Stimulated activated CD4-positive, alpha-beta T cell treated with anti-CD3 and anti-CD28 coated beads, TNF-alpha, amount 100 ng/mL, for 48 hours (primary cell): ENCODE measurements around the gene TLCD4.
A peak's percentile ranks its signal among the peaks of the same experiment; 100 is the strongest.
"Not testable (repeated sequence)": the region's sequence is repeated elsewhere in the genome, so short reads cannot be mapped to it uniquely, and the experiment has no call there.

Source experiments
- DNase-seq, 3 donors: peaks; one replicate each; pipeline ENCODE4 v3.0.0-alpha.2; 2020; ENCODE audit warnings: low read depth in 3 of 3

TLCD4 gene, protein sequence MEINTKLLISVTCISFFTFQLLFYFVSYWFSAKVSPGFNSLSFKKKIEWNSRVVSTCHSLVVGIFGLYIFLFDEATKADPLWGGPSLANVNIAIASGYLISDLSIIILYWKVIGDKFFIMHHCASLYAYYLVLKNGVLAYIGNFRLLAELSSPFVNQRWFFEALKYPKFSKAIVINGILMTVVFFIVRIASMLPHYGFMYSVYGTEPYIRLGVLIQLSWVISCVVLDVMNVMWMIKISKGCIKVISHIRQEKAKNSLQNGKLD

GRCh38 chr1:95117207-95118066 lies at the start of gene TLCD4:
Gene TLCD4 (plus strand): TSS chr1:95117355. CDS start chr1:95143902, 26,547 bp downstream.
- DNase-seq: peak in 1 of 3 donors; percentile 23

DNA sequence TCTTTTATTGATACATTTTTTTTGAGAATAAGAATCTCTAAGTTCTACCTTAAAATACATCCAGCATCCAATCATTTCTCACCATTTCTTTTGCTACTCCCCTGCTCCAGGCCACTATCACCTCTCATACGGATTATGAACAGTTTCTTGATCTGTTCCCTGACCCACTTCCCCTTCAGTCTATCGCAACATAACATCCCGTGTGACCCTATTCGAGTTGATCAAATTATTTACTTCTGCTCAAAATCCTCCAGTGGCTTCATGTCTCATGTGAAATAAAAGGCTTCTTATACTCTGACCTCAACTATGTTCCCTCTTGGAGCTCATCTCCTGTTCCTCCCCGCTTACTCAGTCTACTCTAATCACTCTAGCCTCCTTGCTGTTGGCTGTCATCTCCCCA lies 49.6 kb upstream of the TLCD4 start:
- DNase-seq: no peak

GRCh38 chr1:95068956-95069709 lies 48.0 kb upstream of the TLCD4 start:
- no peak for DNase-seq

DNA sequence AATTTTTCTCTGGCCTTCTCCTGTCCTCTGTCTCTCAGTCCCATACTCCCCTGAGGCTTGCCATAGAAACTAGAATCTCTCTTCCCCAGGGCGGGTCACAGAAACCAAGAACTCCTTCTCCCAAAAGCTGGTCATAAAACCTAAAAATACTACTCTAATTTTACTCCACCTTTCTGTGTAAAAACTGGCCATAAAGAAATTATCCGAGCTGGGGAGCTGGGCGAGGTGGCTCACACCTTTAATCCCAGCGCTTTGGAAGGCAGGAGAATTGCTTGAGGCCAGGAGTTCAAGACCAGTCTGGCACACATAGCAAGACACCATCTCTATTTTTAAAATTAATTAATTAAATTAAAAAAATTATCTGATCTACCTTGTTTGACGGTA lies 47.5 kb upstream of the TLCD4 start:
- DNase-seq: no peak

- no peak for DNase-seq
Observed at GRCh38 chr1:95071539-95071938, 45.6 kb upstream of the TLCD4 start.

GRCh38 chr1:95072117-95072516 lies 45.0 kb upstream of the TLCD4 start:
- DNase-seq: no peak

DNA sequence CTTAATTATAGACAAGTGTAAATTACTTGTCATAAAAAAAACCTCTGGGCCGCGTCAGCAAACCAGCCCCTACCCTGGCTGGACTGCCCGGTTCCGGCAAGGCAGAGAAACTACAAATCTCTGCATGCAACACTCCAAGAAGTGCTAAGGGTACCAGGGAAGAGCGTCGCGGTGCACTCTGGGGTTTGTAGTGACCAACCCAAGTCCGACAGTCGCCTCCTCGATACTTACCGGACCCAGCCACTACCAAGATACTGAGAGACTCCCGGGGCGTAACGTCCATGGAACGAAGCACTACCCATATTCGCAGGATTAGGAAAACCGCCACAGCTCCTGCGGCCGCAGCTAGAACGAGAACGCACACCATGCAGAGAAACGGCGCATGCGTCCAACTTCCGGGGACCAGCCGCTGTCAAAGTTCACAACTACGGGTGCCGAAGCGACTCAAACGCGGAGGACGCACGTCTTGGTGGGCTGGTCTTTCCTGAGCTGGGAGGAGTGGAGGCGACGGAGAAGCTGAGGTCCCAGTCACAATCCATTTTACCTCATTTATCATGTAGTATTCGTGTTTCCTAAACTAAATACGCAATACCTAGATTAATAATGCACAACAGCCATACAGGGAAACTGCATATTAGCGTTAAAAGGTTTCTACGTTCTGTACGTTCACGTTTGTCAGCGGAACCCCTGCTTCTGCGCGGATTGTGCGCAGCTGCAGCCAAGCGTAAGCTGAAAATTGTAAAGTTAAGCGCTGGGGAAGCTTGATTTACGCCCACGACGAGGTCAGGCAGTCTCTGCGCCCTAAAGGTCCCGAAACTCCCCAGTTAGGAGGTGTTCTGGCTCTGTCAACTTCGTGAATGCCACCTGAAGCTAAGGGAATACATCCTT lies 44.4 kb upstream of the TLCD4 start, which contains the start of gene ALG14:
ALG14 (minus strand) TSS at position 420 of the 888 bp plus-strand sequence; CDS start at position 367, 53 bp downstream.
- DNase-seq: peak; percentile 84 to 88 (median 84)

DNA sequence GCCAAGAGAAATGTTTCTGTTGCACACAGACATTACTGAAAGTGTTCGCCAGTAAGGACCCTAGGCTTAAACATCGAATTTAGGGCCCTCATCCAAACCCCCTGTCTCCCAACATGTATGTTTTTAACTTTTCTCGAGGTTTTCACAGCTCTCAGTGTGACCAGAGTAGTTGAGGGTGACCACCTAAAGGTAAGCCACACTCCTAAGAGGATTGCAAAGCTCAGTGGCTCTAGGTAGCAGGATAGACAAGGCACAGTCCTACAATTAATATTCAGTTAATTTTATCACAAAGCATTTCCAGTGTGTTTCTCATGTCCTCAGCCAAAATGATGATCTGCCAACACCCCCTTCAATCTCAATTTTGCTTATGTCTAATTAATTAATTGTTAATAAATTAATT lies 43.7 kb upstream of the TLCD4 start:
- DNase-seq: no peak

DNA sequence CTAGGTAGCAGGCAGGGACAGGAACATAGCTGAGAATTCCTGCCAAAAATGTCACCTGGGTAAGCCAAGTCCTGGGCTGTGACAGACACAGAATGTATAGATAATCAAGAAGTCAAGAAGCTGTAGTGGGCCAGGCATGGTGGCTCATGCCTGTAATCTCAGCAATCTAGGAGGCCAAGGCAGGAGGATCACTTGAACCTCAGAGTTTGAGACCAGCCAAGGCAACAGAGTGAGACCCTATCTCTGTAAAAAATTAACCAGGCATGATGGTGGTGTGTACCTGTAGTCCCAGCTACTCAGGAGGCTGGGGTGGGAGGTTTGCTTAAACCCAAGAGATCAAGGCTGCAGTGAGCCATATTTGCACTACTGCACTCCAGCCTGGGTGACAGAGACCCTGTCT lies 41.1 kb upstream of the TLCD4 start:
- no peak for DNase-seq

DNA sequence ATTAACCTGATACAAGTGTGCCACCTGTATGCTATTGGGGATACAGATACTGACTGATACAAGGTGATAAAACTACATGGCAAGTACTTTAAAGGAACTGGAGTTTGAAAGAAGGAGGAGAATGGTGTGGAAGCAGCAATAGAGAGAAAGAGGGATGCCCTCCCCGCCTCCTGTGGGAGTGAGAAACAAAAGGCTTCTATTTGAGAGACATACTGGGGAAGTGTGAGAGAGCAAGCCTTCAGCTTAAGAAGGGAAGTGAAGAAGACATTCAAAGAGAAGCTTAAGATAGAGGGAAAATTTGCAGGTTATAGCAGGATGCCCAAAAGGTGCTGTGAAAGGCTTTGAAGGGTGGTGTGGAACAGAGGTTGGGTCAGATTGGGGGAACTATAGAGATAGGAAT lies 36.7 kb upstream of the TLCD4 start:
- no peak for DNase-seq

- no peak for DNase-seq
Observed at GRCh38 chr1:95080879-95081278, 36.3 kb upstream of the TLCD4 start.

- no peak for DNase-seq
Observed at GRCh38 chr1:95084317-95085176, 32.6 kb upstream of the TLCD4 start.

GRCh38 chr1:95085376-95085775 lies 31.8 kb upstream of the TLCD4 start:
- no peak for DNase-seq

DNA sequence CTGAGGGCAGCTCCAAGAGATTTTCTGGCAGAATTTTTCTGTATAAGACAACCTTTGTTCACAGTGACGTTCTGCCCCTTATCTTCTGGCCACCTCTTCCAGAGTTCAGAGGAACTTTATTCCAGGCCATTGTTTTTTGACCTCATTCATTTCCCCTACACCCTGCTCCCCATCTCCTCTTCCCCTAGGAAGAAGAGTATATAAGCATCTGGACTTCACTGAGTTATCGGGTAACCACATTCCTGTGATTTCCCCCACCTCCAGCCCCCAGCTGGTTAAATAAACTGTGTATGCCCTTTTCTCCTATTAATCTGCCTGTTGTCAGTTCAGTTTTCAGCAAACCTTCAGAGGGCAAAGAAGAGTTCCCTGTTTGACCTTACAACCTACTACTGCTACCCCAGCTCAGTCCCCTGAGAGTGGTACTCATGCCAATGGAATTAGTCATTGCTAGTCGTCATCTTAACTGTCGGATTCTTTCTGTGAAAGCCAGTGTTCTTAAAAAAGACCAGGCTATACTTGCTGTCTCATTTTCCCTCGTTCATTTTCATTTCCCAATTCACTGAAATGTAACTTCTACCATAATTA lies 30.1 kb upstream of the TLCD4 start:
- no peak for DNase-seq

- no peak for DNase-seq
Observed at GRCh38 chr1:95088303-95088702, 28.9 kb upstream of the TLCD4 start.

DNA sequence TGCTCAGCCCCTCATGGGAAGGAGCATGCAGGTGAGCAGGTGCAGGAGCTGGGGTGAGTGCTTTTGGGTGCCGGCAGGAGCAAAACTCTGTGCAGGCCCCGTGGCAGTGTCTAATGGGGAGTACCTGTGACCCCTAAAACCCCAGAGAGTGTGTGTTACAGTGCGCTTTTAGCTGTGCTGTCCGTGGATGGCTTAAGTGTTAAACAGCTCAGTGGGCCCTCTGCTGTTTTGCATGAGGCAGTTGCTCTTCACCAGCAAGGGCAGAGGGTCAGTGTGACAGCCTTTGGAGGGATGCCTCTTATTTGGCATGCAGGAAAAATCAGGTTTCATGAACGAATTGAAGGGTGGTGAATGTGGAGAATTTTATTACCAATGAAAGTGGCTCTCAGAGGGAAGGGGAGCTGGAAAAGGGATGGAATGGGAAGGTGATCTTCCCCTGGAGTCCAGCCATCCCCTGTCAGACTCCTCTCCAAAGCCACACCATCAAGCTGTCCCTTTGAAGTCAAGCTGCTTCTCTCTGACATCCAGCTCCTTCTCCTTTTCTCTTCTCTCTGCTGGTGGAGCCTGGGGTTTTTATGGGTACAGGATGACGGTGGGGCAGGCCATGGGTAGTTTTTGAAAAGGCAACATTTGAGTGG lies 27.4 kb upstream of the TLCD4 start:
- no peak for DNase-seq

DNA sequence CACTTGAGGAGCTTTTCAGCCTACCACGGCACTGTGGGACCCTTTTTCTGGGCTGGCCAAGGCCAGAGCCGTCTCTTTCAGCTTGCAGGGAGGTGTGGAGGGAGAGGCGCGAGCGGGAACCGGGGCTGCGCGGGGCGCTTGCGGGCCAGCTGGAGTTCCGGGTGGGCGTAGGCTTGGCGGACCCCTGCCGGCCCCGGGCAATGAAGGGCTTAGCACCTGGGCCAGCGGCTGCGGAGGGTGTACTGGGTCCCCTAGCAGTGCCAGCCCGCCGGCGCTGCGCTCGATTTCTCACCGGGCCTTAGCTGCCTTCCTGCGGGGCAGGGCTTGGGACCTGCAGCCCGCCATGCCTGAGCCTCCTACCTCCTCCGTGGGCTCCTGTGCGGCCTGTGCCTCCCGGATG lies 25.9 kb upstream of the TLCD4 start:
- DNase-seq: not testable (repeated sequence)

DNA sequence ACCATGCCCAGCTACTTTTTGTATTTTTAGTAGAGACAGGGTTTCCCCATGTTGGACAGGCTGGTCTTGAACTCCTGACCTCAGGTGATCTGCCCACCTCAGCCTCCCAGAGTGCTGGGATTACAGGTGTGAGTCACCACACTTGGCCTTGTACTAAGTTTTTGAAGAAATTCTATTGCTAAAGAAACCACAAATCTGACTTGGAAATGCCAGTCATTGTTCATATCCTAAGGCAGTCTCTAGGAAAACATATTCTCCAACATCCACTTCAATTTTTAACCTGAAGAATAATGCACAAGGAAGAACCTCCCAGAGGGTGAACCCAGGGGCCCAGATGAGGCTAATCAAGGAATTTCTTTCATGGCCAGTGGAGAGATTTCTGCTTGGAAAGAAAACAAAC lies 24.3 kb upstream of the TLCD4 start:
- not testable (repeated sequence) for DNase-seq

- no peak for DNase-seq
Observed at GRCh38 chr1:95093296-95093695, 23.9 kb upstream of the TLCD4 start.
